Measurements from ENCODE around the gene VTI1B.
"Not testable (repeated sequence)": the region's sequence is repeated elsewhere in the genome, so short reads cannot be mapped to it uniquely, and the experiment has no call there.

The VTI1B gene

DNA sequence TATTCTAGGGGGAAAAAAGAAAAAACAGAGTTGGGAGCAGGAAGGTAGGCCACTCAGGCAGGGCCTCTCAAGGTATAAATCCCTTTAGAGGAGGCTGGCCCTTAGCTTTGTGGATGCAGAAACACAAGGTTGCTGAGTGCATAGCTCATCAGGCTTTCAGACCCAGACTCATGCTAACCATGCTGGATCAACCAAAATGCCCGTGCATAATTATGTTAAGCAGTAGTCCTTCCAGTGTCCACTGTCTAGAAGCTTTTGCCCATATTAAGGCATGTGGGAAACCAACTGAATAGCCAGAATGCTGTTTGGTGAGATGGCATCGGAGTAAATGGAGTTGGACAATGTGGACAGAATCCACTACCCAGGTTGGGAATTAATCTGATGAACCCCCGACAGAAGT is 35.8 kb downstream of the VTI1B start:
- TF ChIP-seq JUND (IDR thresholded peaks at IDR 0.05; ENCODE audit: low read depth) = no peak
- in situ Hi-C loops (cut with HindIII; ENCODE audit: low pct_unique_long_range_greater_than_20kb, low sequenced_read_pairs) = no loop called here
- DNase-seq (ENCODE audit: low read depth in 1 of 2, low spot score in 1 of 2) = no peak

DNA sequence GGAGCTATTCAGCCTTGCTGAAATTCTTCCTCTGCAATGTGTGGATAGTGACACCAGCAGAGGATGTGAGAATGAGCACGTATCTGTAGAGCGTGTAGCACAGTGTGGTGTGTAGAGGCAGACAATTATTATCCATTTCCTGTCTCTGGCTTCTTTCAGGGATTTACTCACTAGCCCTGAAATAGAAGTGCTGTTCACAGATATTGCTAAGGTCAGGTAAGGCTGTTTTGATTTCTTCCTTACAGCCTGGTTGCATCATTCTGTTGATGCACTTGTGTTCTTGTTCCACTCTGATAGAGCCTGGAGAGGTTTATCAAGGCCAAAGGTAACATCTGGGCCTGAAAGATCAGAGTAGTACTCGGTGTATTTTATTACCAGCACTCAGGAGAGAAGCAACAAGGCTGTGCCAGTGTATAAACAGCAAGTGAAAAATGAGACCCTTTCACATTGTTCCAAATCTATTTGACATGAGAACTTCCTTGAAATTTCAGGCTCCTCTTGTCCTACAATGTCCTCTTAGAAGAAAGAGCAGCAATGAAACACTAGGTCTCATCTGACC is 38.0 kb downstream of the VTI1B start:
- in situ Hi-C loops (cut with HindIII; ENCODE audit: low pct_unique_long_range_greater_than_20kb, low sequenced_read_pairs) = no loop called here
- DNase-seq (ENCODE audit: low read depth in 1 of 2, low spot score in 1 of 2) = no peak

DNA sequence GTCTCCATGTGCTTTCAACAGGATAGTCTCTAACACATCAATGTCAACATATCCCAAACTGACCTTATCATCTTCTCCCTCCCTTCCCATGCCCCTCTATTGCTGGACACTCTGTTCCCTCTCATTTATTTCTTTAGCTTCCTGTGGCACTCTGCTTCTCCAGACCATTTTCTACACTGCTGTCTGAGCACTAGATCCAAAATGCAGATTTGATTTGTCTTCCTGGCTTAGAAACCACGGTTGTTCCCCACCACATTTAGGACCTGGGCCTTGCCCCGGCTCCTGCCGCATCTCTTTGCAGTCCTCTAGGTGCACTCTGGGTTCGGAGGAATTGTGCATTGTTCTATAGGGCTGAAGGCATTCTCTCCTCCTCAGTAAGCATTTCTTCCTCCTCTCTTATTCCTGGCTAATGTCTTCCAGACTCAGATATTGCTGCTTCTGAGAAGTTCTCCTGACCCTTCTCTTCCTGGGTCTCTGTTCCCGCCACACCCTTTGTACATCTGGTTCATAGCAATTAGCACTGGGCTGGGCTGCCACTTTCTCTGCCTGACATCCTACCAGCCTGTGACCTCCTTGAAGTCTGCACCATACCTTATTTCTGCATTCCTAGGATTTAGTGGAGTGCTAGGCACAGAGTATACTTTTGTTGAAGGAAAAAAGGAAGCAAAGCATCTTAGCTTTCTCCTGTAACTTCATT is 40.8 kb downstream of the VTI1B start:
- TF ChIP-seq JUND (IDR thresholded peaks at IDR 0.05; ENCODE audit: low read depth) = no peak
- in situ Hi-C loops (cut with HindIII; ENCODE audit: low pct_unique_long_range_greater_than_20kb, low sequenced_read_pairs) = no loop called here
- no peak for DNase-seq (ENCODE audit: low read depth in 1 of 2, low spot score in 1 of 2)

More for the DNA sequence above, 38.0 kb downstream of the VTI1B start:
- TF ChIP-seq JUND (IDR thresholded peaks at IDR 0.05; ENCODE audit: low read depth) = no peak

DNA sequence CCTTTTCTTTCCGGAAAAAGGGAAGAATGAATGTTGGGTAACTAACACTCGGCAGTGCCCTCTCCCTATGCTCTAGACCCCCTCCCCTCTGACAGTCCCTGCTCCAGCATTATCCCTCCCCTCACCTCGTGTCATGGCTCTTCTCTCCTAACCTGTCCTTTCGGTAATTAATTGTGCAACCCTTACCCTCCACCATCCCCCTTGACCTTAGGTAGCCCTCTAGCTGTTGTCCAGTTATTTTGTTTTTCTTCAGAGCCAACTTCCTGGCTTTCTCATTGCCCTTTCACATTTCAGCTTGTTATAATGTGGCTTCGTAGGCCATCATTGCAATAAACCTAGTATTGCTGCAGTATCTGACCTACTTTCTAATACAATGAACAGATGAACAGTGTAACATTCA is 43.5 kb downstream of the VTI1B start:
- DNase-seq (ENCODE audit: low read depth in 1 of 2, low spot score in 1 of 2) = no peak
- no peak for TF ChIP-seq JUND (IDR thresholded peaks at IDR 0.05; ENCODE audit: low read depth)
- in situ Hi-C loops (cut with HindIII; ENCODE audit: low pct_unique_long_range_greater_than_20kb, low sequenced_read_pairs) = no loop called here

DNA sequence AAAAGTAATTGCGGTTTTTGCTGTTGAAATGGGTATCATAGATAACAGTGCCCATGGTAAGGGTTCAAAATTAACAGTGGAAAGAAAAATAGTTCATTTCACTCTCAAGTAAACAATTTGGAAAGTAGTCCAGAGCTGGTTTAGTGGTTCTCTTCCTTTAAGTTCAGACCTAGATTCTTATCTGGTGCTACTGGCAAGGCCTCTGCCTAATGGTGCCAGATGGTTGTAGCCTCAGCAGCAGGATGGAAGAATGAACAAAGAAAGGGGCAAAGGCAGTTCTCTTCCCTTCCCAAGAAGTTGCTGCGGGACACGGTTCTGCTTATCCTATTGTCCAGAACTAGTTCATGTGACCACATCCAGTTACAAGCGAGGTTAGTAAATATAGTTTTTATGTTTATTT is 44.2 kb downstream of the VTI1B start:
- TF ChIP-seq JUND (IDR thresholded peaks at IDR 0.05; ENCODE audit: low read depth) = no peak
- DNase-seq (ENCODE audit: low read depth in 1 of 2, low spot score in 1 of 2) = peak in 1 of 2 experiments; percentile 59
- in situ Hi-C loops (cut with HindIII; ENCODE audit: low pct_unique_long_range_greater_than_20kb, low sequenced_read_pairs) = no loop called here

DNA sequence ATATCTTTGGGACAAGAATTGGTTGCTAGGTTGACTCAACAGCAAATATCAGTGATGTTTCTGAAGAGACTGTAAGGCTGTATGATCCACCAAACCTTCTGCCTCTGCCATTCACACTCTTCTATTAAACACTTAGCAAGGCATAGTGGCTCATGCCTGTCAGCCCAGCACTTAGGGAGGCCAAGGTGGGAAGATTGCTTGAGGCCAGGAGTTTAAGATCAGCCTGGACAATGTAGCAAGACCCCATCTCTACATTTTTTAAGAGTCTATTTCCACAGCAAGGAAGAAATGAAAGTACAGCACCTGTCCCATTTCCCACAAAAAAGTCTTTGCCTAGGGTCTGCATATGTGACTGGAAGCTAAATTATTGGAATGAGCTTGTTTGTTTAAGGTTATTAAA is 46.9 kb downstream of the VTI1B start:
- no peak for TF ChIP-seq JUND (IDR thresholded peaks at IDR 0.05; ENCODE audit: low read depth)
- no peak for DNase-seq (ENCODE audit: low read depth in 1 of 2, low spot score in 1 of 2)
- in situ Hi-C loops (cut with HindIII; ENCODE audit: low pct_unique_long_range_greater_than_20kb, low sequenced_read_pairs) = no loop called here

DNA sequence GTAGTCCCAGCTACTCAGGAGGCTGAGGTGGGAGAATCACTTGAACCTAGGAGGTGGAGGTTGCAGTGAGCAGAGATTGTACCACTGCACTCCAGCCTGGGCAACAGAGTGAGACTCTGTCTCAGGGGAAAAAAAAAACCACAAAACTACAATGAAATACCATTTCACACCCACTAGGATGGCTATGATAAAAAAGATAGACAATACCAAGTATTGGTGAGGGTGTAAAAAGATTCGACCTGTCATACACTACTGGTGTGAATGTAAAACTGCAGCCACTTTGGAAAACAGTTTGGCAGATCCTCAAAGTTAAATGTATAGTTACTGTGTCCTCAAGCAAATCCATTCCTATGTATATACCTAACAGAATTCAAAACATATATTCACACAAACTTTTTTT is 48.3 kb downstream of the VTI1B start:
- in situ Hi-C loops (cut with HindIII; ENCODE audit: low pct_unique_long_range_greater_than_20kb, low sequenced_read_pairs); DNase-seq (ENCODE audit: low read depth in 1 of 2, low spot score in 1 of 2): not testable (repeated sequence)

DNA sequence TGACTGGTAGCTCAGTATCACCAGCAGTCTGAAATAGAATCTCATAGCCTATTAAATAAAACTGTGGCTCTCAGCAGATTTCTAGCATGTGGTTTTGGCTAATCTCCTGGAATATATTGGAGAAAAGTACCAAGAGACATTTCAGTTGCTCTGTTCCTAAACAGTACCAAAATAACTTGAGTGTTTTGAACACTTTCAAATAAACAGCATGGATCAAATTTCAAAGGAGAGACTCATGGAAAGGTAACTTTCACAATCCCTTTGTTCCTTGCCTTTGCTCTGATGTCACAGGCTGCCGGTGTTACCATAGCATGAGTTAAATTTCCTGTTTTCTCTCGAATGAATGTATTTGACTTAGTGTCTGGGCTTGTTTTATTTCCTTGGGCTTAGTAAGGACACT is 51.3 kb downstream of the VTI1B start:
- in situ Hi-C loops (cut with HindIII; ENCODE audit: low pct_unique_long_range_greater_than_20kb, low sequenced_read_pairs) = no loop called here
- DNase-seq (ENCODE audit: low read depth in 1 of 2, low spot score in 1 of 2) = no peak
- TF ChIP-seq JUND (IDR thresholded peaks at IDR 0.05; ENCODE audit: low read depth) = no peak

DNA sequence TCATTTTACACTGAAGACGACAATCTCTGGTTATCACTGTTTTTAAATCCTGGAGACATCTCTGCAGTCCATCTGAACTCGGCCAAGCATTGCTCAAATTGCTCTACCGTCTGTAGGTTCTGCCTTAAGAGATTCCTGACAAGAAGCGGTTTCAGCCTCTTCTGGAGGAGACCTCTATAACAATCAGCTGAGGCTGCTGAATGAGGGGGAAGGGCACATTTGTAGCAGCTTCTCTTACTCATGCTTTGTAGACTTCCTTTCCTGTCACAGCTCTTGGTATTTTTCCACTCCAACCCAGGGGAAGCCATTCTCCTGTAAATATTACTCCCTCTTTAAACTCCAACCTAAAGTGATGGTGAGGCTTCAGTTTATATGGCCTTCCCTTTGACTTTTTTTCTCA is 51.8 kb downstream of the VTI1B start:
- DNase-seq (ENCODE audit: low read depth in 1 of 2, low spot score in 1 of 2) = no peak
- in situ Hi-C loops (cut with HindIII; ENCODE audit: low pct_unique_long_range_greater_than_20kb, low sequenced_read_pairs) = no loop called here
- no peak for TF ChIP-seq JUND (IDR thresholded peaks at IDR 0.05; ENCODE audit: low read depth)

DNA sequence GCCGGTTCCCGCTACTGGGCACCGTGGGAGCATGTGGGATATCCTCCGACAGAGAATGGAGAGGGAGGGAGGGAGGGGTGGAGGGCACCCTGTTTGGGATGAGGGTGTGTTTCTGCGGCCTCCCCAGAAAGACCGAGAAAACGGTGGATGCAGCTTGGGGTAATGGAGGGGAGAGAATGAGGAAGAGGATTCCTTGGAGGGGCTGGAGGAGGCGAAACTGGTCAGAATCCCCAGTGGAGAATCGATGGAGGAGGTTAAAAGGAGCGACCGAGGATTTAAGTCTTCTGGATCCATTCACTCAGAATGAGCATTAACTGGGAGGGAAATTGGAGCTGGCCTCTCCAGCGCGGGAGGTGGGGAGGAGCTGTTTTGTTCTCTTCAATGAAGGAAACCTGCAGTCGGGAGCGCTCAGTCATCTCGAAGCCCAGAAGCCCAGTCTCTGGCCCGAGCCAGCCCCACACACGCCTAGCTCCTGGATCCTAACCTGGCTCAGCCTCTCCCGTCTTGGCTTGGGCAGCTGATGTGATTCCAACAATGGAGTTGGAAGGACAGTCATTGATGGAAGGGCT is 54.1 kb downstream of the VTI1B start:
- TF ChIP-seq JUND (IDR thresholded peaks at IDR 0.05; ENCODE audit: low read depth) = no peak
- in situ Hi-C loops (cut with HindIII; ENCODE audit: low pct_unique_long_range_greater_than_20kb, low sequenced_read_pairs) = no loop called here
- peak; percentile 38 to 59 for DNase-seq (ENCODE audit: low read depth in 1 of 2, low spot score in 1 of 2)

DNA sequence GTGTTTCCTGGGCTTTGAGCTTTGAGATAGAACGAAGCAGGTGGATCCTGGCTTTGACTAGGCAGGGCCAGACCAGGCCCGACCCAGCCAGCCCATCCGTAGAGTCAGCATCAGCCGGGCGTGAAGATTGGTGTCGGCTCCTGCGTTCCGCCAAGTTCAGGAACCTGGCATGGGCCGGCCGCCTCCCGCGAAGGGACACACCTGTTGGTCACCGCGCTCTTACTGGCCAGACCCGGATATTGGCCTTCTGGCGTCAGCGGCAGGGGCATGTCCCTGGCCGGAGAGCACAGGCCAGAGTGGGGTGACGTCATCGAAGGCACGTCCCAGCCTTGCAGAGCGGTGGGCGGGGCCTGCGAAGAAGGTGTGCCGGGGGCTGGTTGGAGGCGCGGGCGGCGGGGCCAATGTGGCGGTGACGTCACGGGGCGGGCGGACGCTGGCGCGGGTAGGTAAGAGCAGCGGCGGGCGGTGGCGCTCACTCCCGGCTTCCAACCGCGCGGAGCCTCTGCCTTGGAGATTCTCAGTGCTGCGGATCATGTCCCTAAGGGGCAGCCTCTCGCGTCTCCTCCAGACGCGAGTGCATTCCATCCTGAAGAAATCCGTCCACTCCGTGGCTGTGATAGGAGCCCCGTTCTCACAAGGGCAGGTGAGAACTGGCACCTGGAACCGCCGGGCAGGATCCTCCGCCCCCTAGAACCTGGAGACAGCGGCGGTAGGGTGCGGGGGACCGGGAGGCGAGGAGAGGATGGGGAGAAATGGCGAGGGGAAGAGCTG is 54.8 kb downstream of the VTI1B start, which contains the start of gene ARG2:
ARG2 (plus strand) TSS at position 475 of the 771 bp plus-strand sequence; CDS start at position 533, 58 bp downstream.
- DNase-seq (ENCODE audit: low read depth in 1 of 2, low spot score in 1 of 2) = peak; percentile 97 to 100
- in situ Hi-C loops (cut with HindIII; ENCODE audit: low pct_unique_long_range_greater_than_20kb, low sequenced_read_pairs) = no loop called here
- no peak for TF ChIP-seq JUND (IDR thresholded peaks at IDR 0.05; ENCODE audit: low read depth)

DNA sequence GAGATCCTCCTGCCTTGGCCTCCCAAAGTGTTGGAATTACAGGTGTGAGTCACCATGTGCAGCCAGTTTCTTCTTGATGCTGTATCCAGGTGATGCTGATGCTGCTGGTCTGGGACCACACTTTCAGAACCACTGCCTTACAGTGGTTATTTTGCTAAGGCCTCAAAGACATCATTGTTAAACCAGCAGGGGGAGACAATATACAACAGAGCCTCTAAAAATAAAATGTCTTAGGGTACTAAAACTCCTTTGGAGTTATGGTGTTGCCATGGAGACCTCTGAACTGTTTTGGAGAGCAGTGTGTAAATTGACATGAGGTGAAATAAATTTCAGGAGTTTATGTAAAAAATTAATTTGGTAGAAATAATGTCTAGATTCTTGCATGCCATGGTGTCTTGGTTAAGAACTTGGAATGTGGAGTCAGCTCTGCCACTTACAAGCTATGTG is 55.8 kb downstream of the VTI1B start:
- no peak for TF ChIP-seq JUND (IDR thresholded peaks at IDR 0.05; ENCODE audit: low read depth)
- DNase-seq (ENCODE audit: low read depth in 1 of 2, low spot score in 1 of 2) = peak; percentile 34 to 82
- in situ Hi-C loops (cut with HindIII; ENCODE audit: low pct_unique_long_range_greater_than_20kb, low sequenced_read_pairs) = no loop called here

DNA sequence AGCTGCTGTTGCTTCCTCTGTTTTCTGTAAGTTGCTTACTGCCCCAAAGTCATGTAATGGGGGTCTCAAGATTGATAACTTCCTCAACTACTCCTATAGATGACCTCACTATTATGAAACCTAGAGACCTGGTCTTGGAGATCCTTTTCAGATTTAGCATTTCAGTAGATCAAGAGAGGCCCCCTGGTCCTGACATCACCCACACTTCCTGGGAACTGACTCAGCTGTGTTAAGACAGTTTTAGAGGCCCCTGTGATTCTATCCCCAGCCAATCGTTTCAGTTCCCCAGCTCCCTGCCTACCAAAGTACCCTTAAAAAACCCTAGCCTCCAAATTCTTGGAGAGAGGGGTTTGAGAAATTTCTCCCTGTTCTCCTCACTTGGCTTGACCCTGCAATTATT is 63.9 kb downstream of the VTI1B start:
- TF ChIP-seq JUND (IDR thresholded peaks at IDR 0.05; ENCODE audit: low read depth) = no peak
- in situ Hi-C loops (cut with HindIII; ENCODE audit: low pct_unique_long_range_greater_than_20kb, low sequenced_read_pairs) = no loop called here
- no peak for DNase-seq (ENCODE audit: low read depth in 1 of 2, low spot score in 1 of 2)

Measured in T47D (cell line).